ENCODE data around the gene HDGF. TPM values are rescaled to one million over a fixed set of nuclear protein-coding genes. Genes with fewer than 3 reads are reported as not detected.

The HDGF gene
- total RNA-seq, 1 donor from 2014 or later: 149 TPM

- no peak for DNase-seq
Observed at GRCh38 chr1:156693848-156694689, 57.4 kb downstream of the HDGF start.

- DNase-seq: no peak
Observed at GRCh38 chr1:156692925-156693847, 58.3 kb downstream of the HDGF start.

GRCh38 chr1:156692441-156692924 is 59.0 kb downstream of the HDGF start:
- DNase-seq: no peak

Other genes starting within 250 kb of the HDGF start
- 7.3 and 37.9 TPM in 2 replicates for gene IQGAP3, start 179.1 kb downstream of the HDGF start, total RNA-seq
- not detected in 2 replicates for gene TTC24, start 172.0 kb downstream of the HDGF start, total RNA-seq
- gene NAXE, start 159.9 kb downstream of the HDGF start, total RNA-seq: 77.6 and 95.1 TPM in 2 replicates
- gene GPATCH4, start 150.2 kb downstream of the HDGF start, total RNA-seq: 16.7 and 28.2 TPM in 2 replicates
- gene HAPLN2, start 132.3 kb downstream of the HDGF start, total RNA-seq: not detected in 2 replicates
- gene BCAN, start 109.6 kb downstream of the HDGF start, total RNA-seq: not detected in 2 replicates
- gene NES, start 74.3 kb downstream of the HDGF start, total RNA-seq: 65.6 and 78.8 TPM in 2 replicates
- 0.34 TPM in 1 of 2 replicates, not detected in the other for gene CRABP2, start 46.1 kb downstream of the HDGF start, total RNA-seq
- gene METTL25B, start 23.2 kb downstream of the HDGF start, total RNA-seq: 11.8 and 13.3 TPM in 2 replicates
- gene ISG20L2, start 22.9 kb downstream of the HDGF start, total RNA-seq: 8.7 and 11.7 TPM in 2 replicates
- gene MRPL24, start 10.6 kb downstream of the HDGF start, total RNA-seq: 31.0 and 34.7 TPM in 2 replicates
- 12.3 and 15.6 TPM in 2 replicates for gene PRCC, start 15.9 kb upstream of the HDGF start, total RNA-seq
- gene SH2D2A, start 65.2 kb upstream of the HDGF start, total RNA-seq: not detected in 2 replicates
- gene INSRR, start 107.4 kb upstream of the HDGF start, total RNA-seq: not detected in 2 replicates
- not detected in 2 replicates for gene NTRK1, start 109.2 kb upstream of the HDGF start, total RNA-seq
- gene PEAR1, start 142.0 kb upstream of the HDGF start, total RNA-seq: 19.1 and 53.5 TPM in 2 replicates
- gene LRRC71, start 169.0 kb upstream of the HDGF start, total RNA-seq: 0.14 and 0.34 TPM in 2 replicates